ENCODE data around the gene GPC1.

GRCh38 chr2:240463274-240463865 lies 27.9 kb downstream of the GPC1 start:
- no peak for TF ChIP-seq YY1 (IDR thresholded peaks at IDR 0.05; ENCODE audit: insufficient read depth, insufficient read length)
- no peak for TF ChIP-seq ZNF274 (IDR thresholded peaks at IDR 0.05; ENCODE audit: low read depth, low read length)
